DOHH2 (cell line): ENCODE results near the gene TWF2.
"Not testable (repeated sequence)": the region's sequence is repeated elsewhere in the genome, so short reads cannot be mapped to it uniquely, and the experiment has no call there.

Experiments used
- EZH2phosphoT487 ChIP-seq: fragments of 200-600 bp; sonication (generic); IDR thresholded peaks from 2 replicates; pipeline ENCODE4 v1.6.1; 2017; ENCODE audit warnings: borderline replicate concordance, mild to moderate bottlenecking, antibody characterized with exemption, low read length, moderate library complexity, mixed read lengths
- TF ChIP-seq, protein P1 (sequence below): fragments of 200-600 bp; sonication (generic); IDR thresholded peaks from one replicate; pipeline ENCODE4 v1.5.1; 2014; ENCODE audit warnings: antibody characterized with exemption, mild to moderate bottlenecking, low read depth, low read length; ENCODE audit not compliant: poor library complexity, severe bottlenecking

DNA sequence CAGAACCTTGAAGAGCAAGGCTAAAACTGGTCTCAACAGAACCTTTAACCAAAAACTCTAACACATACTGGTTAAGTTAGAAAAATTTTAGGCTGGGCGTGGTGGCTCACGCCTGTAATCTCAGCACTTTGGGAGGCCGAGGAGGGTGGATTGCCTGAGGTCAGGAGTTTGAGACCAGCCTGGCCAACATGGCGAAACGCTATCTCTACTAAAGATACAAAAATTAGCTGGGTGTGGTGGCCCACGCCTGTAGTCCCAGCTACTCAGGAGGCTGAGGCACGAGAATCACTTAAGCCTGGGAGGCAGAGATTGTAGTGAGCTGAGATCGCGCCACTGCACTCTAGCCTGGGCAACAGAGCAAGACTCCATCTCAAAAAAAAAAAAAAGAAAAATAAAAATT, 33.2 kb upstream of the TWF2 start:
- TF ChIP-seq, protein P1, sequence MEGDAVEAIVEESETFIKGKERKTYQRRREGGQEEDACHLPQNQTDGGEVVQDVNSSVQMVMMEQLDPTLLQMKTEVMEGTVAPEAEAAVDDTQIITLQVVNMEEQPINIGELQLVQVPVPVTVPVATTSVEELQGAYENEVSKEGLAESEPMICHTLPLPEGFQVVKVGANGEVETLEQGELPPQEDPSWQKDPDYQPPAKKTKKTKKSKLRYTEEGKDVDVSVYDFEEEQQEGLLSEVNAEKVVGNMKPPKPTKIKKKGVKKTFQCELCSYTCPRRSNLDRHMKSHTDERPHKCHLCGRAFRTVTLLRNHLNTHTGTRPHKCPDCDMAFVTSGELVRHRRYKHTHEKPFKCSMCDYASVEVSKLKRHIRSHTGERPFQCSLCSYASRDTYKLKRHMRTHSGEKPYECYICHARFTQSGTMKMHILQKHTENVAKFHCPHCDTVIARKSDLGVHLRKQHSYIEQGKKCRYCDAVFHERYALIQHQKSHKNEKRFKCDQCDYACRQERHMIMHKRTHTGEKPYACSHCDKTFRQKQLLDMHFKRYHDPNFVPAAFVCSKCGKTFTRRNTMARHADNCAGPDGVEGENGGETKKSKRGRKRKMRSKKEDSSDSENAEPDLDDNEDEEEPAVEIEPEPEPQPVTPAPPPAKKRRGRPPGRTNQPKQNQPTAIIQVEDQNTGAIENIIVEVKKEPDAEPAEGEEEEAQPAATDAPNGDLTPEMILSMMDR = not testable (repeated sequence)
- TF ChIP-seq EZH2phosphoT487 = not testable (repeated sequence)
